Endothelial cell (in vitro differentiated cells): ENCODE results near the gene CKM. TPM values are rescaled to one million over a fixed set of nuclear protein-coding genes. Genes with fewer than 3 reads are reported as not detected.

ENCODE experiments used
- DNase-seq: peaks from one replicate; pipeline ENCODE4 v3.0.0; 2021; ENCODE audit warnings: low spot score
- H3K27ac Mint-ChIP-seq: one replicate; pipeline ENCODE4 v1.8.0; 2021; ENCODE audit warnings: mixed read lengths, inconsistent platforms; ENCODE audit not compliant: unreplicated experiment
- H3K27me3 Mint-ChIP-seq: one replicate; pipeline ENCODE4 v1.8.0; 2021; ENCODE audit warnings: mild to moderate bottlenecking, moderate library complexity, mixed read lengths, inconsistent platforms; ENCODE audit not compliant: unreplicated experiment
- H3K36me3 Mint-ChIP-seq: one replicate; pipeline ENCODE4 v1.8.0; 2021; ENCODE audit warnings: mild to moderate bottlenecking, low read depth, mixed read lengths, inconsistent platforms; ENCODE audit not compliant: unreplicated experiment
- H3K4me1 Mint-ChIP-seq: one replicate; pipeline ENCODE4 v1.8.0; 2021; ENCODE audit warnings: mild to moderate bottlenecking, mixed read lengths, inconsistent platforms; ENCODE audit not compliant: unreplicated experiment
- H3K4me3 Mint-ChIP-seq: one replicate; pipeline ENCODE4 v1.8.0; 2021; ENCODE audit warnings: mild to moderate bottlenecking, mixed read lengths, inconsistent platforms; ENCODE audit not compliant: unreplicated experiment
- H3K9me3 Mint-ChIP-seq: one replicate; pipeline ENCODE4 v1.8.0; 2021; ENCODE audit warnings: mixed read lengths, inconsistent platforms; ENCODE audit not compliant: unreplicated experiment
- total RNA-seq: library from RNA; stranded (reverse); fragmentation: NEBNext Ultra II Directional; extraction: Animal tissue kit (Norgen Biotek cat#: 25700); gene quantifications from one replicate; pipeline ENCODE4 v1.2.1, GENCODE V29; 2021; ENCODE audit not compliant: unreplicated experiment
- TF ChIP-seq, protein P1 (sequence below): fragments of 200-600 bp; sonication (generic); IDR thresholded peaks from one replicate; pipeline ENCODE4 v1.5.0; 2021; ENCODE audit warnings: antibody characterized with exemption; ENCODE audit not compliant: unreplicated experiment

The CKM gene
- total RNA-seq, 1 donor from 2014 or later, result not detected

DNA sequence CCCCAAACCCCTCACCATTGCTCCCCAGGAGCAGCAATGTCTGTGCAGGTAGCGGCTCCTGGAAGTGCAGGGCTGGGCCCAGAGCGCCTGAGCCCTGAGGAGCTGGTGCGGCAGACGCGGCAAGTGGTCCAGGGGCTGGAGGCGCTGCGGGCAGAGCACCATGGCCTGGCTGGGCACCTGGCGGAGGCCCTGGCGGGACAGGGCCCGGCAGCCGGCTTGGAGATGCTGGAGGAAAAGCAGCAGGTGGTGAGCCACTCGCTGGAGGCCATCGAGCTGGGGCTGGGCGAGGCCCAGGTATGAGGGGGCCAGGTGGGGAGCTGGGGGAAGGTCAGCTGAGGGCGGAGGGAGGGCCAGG, 22.8 kb upstream of the CKM start:
- Mint-ChIP-seq H3K36me3 (peaks cover 10% of the 10 kb centered on the region), H3K4me1 (no peaks in the 10 kb centered on the region), H3K4me3 (no peak overlapping the region), H3K27ac (no peak overlapping the region), H3K9me3 (no peaks in the 10 kb centered on the region), H3K27me3 (peaks cover 14% of the 10 kb centered on the region)
- TF ChIP-seq, protein P1, sequence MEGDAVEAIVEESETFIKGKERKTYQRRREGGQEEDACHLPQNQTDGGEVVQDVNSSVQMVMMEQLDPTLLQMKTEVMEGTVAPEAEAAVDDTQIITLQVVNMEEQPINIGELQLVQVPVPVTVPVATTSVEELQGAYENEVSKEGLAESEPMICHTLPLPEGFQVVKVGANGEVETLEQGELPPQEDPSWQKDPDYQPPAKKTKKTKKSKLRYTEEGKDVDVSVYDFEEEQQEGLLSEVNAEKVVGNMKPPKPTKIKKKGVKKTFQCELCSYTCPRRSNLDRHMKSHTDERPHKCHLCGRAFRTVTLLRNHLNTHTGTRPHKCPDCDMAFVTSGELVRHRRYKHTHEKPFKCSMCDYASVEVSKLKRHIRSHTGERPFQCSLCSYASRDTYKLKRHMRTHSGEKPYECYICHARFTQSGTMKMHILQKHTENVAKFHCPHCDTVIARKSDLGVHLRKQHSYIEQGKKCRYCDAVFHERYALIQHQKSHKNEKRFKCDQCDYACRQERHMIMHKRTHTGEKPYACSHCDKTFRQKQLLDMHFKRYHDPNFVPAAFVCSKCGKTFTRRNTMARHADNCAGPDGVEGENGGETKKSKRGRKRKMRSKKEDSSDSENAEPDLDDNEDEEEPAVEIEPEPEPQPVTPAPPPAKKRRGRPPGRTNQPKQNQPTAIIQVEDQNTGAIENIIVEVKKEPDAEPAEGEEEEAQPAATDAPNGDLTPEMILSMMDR, result no peak
- no peak for DNase-seq

DNA sequence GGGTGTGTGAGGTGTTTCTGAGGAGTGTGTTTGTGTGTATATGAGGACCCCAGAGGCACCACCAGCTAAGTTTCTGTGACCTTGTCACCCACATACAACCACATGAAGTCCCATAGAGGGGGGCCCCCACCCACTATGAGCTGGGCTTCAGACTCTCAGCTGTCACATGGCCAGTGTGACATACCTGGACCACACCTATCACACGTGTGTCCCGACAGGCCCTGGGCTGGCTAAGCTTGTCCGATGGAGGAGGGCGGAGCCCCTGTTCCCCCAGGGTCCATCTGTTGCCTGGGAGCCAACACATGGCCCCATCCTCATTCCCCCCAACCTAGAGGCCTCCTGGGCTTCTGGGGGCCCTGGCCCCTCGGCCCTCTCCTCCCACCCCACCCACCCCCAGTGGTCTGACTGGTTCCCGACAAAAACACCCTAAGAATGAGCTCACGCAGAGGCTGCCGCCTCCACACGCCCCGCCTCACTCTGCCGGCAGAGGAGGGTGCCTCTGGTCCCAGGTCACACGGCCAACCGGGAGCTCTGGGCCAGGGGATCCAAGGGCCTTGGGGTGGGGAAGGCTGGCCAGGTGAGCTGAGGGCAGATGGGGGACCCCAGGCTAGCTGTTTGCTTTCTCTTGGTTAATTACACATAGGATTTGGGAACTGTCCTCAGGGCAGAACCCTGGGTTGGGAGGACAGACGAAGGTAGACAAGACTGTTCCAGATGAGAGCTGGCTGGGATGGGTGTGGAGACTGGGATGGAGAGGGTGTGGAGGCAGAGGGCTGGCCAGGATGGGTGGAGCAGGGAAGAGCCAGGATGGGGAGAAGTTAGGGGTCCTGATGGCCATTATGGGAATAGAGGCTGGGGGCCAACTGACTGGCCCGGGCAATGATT, 22.2 kb upstream of the CKM start:
- Mint-ChIP-seq H3K4me3 (no peak overlapping the region), H3K9me3 (no peaks in the 10 kb centered on the region), H3K36me3 (peaks cover 6% of the 10 kb centered on the region), H3K27ac (no peak overlapping the region), H3K27me3 (peaks cover 16% of the 10 kb centered on the region), H3K4me1 (peaks cover 4% of the 10 kb centered on the region)
- DNase-seq, result no peak
- TF ChIP-seq, protein P1, result no peak

DNA sequence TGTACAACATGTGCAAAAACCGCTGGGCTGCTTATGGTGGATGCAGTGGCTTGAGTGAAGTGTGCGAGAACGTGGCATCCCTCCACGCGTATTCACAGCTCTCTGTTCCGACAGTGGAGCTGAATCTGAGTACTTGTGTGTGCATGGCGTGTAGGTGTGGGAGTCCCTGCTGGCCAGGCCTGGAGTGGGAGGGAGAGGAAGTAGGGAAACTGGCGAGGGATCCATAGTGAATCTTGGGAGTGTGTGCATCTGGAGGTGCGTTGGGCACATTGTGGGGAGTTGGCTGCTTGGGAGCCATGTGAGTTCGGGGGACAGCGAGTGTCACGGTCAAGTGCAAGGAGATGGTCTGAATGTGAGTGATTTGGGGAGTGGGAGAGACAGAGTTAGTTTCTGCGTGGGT, 20.2 kb upstream of the CKM start:
- Mint-ChIP-seq H3K27me3 (peaks cover 13% of the 10 kb centered on the region), H3K4me3 (no peak overlapping the region), H3K27ac (no peak overlapping the region), H3K4me1 (peaks cover 4% of the 10 kb centered on the region), H3K9me3 (no peaks in the 10 kb centered on the region), H3K36me3 (no peaks in the 10 kb centered on the region)
- TF ChIP-seq, protein P1, result no peak
- DNase-seq, result no peak

DNA sequence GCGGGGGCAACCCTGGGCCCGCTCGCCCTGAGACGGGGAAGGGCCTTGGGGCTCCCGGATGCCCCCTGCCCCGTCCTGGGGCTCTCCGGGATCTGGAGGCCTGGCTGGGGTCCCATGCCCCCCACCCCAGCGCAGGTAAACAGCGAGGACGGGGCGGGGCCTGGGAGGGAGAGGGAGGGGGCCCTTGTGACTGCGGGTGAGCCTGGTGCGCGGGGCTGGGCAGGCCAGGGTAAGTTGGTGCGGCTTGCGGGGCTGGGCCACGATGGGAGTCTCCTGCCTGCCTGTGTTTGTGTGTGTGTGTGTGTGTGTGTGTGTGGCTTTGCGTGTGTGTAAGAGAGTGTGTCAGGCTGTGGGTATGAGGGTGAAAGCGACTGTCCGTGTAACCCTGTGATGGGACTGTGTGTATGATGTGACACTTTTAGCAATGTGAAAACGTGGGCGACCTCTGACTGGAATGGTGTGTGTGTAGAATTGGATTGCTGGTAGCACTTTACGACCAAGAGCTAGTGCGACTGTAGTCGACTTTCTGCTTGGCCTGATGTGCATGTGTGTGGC, 18.3 kb upstream of the CKM start:
- peaks cover 10% of the 10 kb centered on the region for H3K27me3 Mint-ChIP-seq
- no peak overlapping the region for H3K4me3 Mint-ChIP-seq
- no peaks in the 10 kb centered on the region for H3K9me3 Mint-ChIP-seq
- TF ChIP-seq, protein P1, result no peak
- H3K27ac Mint-ChIP-seq, result no peak overlapping the region
- DNase-seq, result no peak
- H3K4me1 Mint-ChIP-seq, result peaks cover 4% of the 10 kb centered on the region
- no peaks in the 10 kb centered on the region for H3K36me3 Mint-ChIP-seq
